Suprapubic skin (tissue), 4 donors: ENCODE measurements around the gene LENEP. TPM values are rescaled to one million over a fixed set of nuclear protein-coding genes. Genes with fewer than 3 reads are reported as not detected.

ENCODE experiments used
- DNase-seq, 2 donors: peaks; one replicate each; pipeline ENCODE4 v3.0.0-alpha.2; 2019; ENCODE audit warnings: low spot score in 2 of 2
- H3K27ac ChIP-seq: fragments of 200-600 bp; sonication (generic); one replicate; pipeline ENCODE4 v1.5.1; 2019
- H3K27me3 ChIP-seq: fragments of 200-600 bp; sonication (generic); one replicate; pipeline ENCODE4 v1.5.1; 2019
- H3K36me3 ChIP-seq: fragments of 200-600 bp; sonication (generic); one replicate; pipeline ENCODE4 v1.5.1; 2019
- H3K4me1 ChIP-seq: fragments of 200-600 bp; sonication (generic); one replicate; pipeline ENCODE4 v1.5.1; 2019
- H3K4me3 ChIP-seq: fragments of 200-600 bp; sonication (generic); one replicate; pipeline ENCODE4 v1.5.1; 2019; ENCODE audit warnings: mild to moderate bottlenecking
- H3K9me3 ChIP-seq: fragments of 200-600 bp; sonication (generic); one replicate; pipeline ENCODE4 v1.5.1; 2019
- CTCF ChIP-seq, 2 donors: fragments of 200-600 bp in 1 of 2; fragments of 450-650 bp in 1 of 2; sonication (generic) in 1 of 2; IDR thresholded peaks; one replicate each; pipeline ENCODE4 v1.5.1; 2016 to 2019; ENCODE audit warnings: antibody characterized with exemption in 2 of 2, mild to moderate bottlenecking in 1 of 2, moderate library complexity in 1 of 2
- EP300 ChIP-seq: sonication (generic); formaldehyde crosslinking; IDR thresholded peaks from one replicate; pipeline ENCODE4 v1.6.1; 2017; ENCODE audit warnings: antibody characterized with exemption
- POLR2A ChIP-seq, 2 donors: fragments of 450-650 bp; IDR thresholded peaks; one replicate each; pipeline ENCODE4 v1.6.1; 2017; ENCODE audit warnings: antibody characterized with exemption in 2 of 2, mild to moderate bottlenecking in 2 of 2, moderate library complexity in 2 of 2
- POLR2AphosphoS5 ChIP-seq, 3 donors: sonication (generic); formaldehyde crosslinking; IDR thresholded peaks; one replicate each; pipeline ENCODE4 v1.6.1; 2017; ENCODE audit warnings: antibody characterized with exemption in 3 of 3
- WGBS: methylation state at CpG from one replicate; pipeline ENCODE4 v1.1.5; 2018; 5-methylcytosine and 5-hydroxymethylcytosine counted together
- total RNA-seq, 4 donors: library from RNA; depleted of rRNA; stranded (reverse); fragments of >200 nt; gene quantifications; one replicate each; pipeline ENCODE4 v1.1.0, GENCODE V29; 2016

LENEP gene
- total RNA-seq, 4 donors from 2014 or later: 3.0 TPM; not detected in 3

GRCh38 chr1:155017946-155018316, 24.5 kb downstream of the LENEP start:
- Histone ChIP-seq H3K27me3 (no peaks in the 10 kb centered on the region), H3K9me3 (no peaks in the 10 kb centered on the region), H3K27ac (peak overlapping the region; percentile 94), H3K4me3 (peak overlapping the region; percentile 38), H3K36me3 (peaks cover 25% of the 10 kb centered on the region), H3K4me1 (peaks cover 83% of the 10 kb centered on the region)
- DNase-seq: no peak
- WGBS: 39% methylated on average over 6 of the region's 6 CpGs
- TF ChIP-seq CTCF (IDR thresholded peaks at IDR 0.05): no peak
- no peak for TF ChIP-seq POLR2A (IDR thresholded peaks at IDR 0.05)
- no peak for TF ChIP-seq EP300
- no peak for TF ChIP-seq POLR2AphosphoS5 (IDR thresholded peaks at IDR 0.05)

GRCh38 chr1:155018617-155019348, 25.4 kb downstream of the LENEP start:
- 79% methylated on average over 8 of the region's 8 CpGs for WGBS
- H3K27ac ChIP-seq: peak overlapping the region; percentile 94
- TF ChIP-seq POLR2AphosphoS5 (IDR thresholded peaks at IDR 0.05) (no peak), CTCF (IDR thresholded peaks at IDR 0.05) (no peak), POLR2A (IDR thresholded peaks at IDR 0.05) (no peak), EP300 (no peak)

GRCh38 chr1:155019377-155020245, 26.2 kb downstream of the LENEP start:
- Histone ChIP-seq H3K27me3 (no peaks in the 10 kb centered on the region), H3K4me3 (no peak overlapping the region), H3K9me3 (no peaks in the 10 kb centered on the region), H3K36me3 (peaks cover 17% of the 10 kb centered on the region), H3K4me1 (peaks cover 72% of the 10 kb centered on the region), H3K27ac (peak overlapping the region; percentile 94)
- WGBS: 64% methylated on average over 11 of the region's 11 CpGs
- TF ChIP-seq EP300 (no peak), POLR2AphosphoS5 (IDR thresholded peaks at IDR 0.05) (no peak), CTCF (IDR thresholded peaks at IDR 0.05) (no peak), POLR2A (IDR thresholded peaks at IDR 0.05) (no peak)
- no peak for DNase-seq

More at GRCh38 chr1:155018617-155019348, 25.4 kb downstream of the LENEP start:
- H3K4me1 ChIP-seq: peaks cover 78% of the 10 kb centered on the region
- H3K27me3 ChIP-seq: no peaks in the 10 kb centered on the region
- H3K9me3 ChIP-seq: no peaks in the 10 kb centered on the region
- DNase-seq: no peak
- peaks cover 25% of the 10 kb centered on the region for H3K36me3 ChIP-seq
- no peak overlapping the region for H3K4me3 ChIP-seq

- TF ChIP-seq POLR2A (IDR thresholded peaks at IDR 0.05): no peak
- no peak for TF ChIP-seq POLR2AphosphoS5 (IDR thresholded peaks at IDR 0.05)
- TF ChIP-seq EP300: no peak
- no peak for TF ChIP-seq CTCF (IDR thresholded peaks at IDR 0.05)
- Histone ChIP-seq H3K36me3 (no peaks in the 10 kb centered on the region), H3K9me3 (no peaks in the 10 kb centered on the region), H3K27ac (no peak overlapping the region), H3K4me3 (no peak overlapping the region), H3K4me1 (peaks cover 45% of the 10 kb centered on the region), H3K27me3 (no peaks in the 10 kb centered on the region)
- no peak for DNase-seq
- WGBS: 75% methylated on average over 8 of the region's 8 CpGs
Measured at GRCh38 chr1:155022136-155022926, 28.9 kb downstream of the LENEP start.
